Neural progenitor cell (in vitro differentiated cells): ENCODE results near the gene HMCN1.

Source experiments
- CTCF ChIP-seq: fragments of 200-600 bp; sonication (generic); IDR thresholded peaks from 2 replicates; pipeline ENCODE4 v1.5.1; 2017; ENCODE audit warnings: antibody characterized with exemption, mild to moderate bottlenecking
- EZH2 ChIP-seq: fragments of 200-600 bp; sonication (generic); IDR thresholded peaks from 2 replicates; pipeline ENCODE4 v1.6.1; 2017; ENCODE audit warnings: antibody characterized with exemption, mild to moderate bottlenecking, moderate library complexity
- EZH2phosphoT487 ChIP-seq: fragments of 200-600 bp; sonication (generic); IDR thresholded peaks from 2 replicates; pipeline ENCODE4 v1.6.1; 2017; ENCODE audit warnings: antibody characterized with exemption

- TF ChIP-seq CTCF (no peak), EZH2 (no peak), EZH2phosphoT487 (no peak)
Measured at GRCh38 chr1:186139115-186139514, 404.9 kb downstream of the HMCN1 start.
